Fibroblast of pulmonary artery (primary cell): ENCODE data around the gene CDC40.

Experiments used
- DNase-seq: peaks from one replicate; pipeline ENCODE4 v3.0.0-alpha.2; 2010; ENCODE audit warnings: low read depth
- H3K4me3 ChIP-seq: replicated peaks from 2 replicates; pipeline ENCODE4 v1.5.1; 2011; ENCODE audit warnings: low read depth, mild to moderate bottlenecking, control low read depth, low read length, moderate library complexity
- TF ChIP-seq, protein P1 (sequence below): IDR thresholded peaks from 2 replicates; pipeline ENCODE4 v1.5.1; 2011; ENCODE audit warnings: mild to moderate bottlenecking, control low read depth, low read length, inconsistent platforms; ENCODE audit errors: missing control alignments

The CDC40 gene

DNA sequence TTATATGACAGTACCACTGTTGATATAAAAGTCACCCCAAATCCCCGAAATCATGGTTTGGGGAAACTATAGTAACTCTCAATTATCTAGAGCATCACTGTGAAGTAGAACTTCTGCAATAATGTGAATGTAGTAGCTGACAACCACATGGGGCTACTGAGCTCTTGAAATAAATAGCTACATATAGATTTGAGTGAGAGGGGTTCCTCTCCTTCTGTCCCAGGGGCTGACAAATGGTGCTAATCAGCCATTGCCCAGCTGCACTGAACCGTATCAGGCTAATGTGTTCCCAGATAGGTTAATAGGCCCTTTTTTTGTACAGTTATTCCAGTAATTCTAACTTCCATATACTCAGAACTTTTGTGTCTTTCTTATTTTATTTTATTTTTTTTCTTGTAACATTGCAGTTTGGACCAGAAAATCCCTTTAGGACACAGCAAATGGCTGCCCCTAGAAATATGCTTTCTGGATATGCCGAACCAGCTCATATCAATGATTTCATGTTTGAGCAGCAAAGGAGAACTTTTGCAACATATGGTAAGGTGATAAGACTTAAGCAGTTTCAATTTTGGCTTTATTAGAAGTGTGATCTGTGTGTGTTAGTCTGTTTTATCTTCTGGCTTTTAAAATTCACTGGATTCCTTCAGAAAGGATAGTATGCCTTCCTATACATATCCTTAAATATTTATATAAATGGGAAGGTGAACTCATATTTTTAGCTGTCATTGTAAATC lies 21.1 kb downstream of the CDC40 start:
- no peak overlapping the region for H3K4me3 ChIP-seq
- no peak for DNase-seq
- TF ChIP-seq, protein P1, sequence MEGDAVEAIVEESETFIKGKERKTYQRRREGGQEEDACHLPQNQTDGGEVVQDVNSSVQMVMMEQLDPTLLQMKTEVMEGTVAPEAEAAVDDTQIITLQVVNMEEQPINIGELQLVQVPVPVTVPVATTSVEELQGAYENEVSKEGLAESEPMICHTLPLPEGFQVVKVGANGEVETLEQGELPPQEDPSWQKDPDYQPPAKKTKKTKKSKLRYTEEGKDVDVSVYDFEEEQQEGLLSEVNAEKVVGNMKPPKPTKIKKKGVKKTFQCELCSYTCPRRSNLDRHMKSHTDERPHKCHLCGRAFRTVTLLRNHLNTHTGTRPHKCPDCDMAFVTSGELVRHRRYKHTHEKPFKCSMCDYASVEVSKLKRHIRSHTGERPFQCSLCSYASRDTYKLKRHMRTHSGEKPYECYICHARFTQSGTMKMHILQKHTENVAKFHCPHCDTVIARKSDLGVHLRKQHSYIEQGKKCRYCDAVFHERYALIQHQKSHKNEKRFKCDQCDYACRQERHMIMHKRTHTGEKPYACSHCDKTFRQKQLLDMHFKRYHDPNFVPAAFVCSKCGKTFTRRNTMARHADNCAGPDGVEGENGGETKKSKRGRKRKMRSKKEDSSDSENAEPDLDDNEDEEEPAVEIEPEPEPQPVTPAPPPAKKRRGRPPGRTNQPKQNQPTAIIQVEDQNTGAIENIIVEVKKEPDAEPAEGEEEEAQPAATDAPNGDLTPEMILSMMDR = no peak

DNA sequence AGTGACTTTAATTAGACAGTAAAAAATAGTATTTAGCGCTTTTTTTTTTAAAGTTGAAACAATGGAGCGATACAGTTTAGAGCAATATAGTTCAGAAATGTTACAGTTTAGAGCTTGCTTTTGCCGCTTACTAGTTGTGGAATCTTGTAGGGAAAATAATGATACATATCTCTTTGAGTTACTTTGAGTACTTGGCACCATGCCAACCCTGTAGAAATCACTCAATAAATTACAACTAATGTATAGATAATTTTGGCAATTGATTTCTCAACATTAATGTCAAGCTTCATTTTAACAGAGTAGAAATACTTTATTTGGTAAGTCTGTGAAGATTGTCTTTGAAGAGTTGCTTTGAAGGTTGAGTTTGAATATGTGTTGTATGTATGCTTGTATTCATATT lies 27.4 kb downstream of the CDC40 start:
- H3K4me3 ChIP-seq = no peak overlapping the region
- DNase-seq = no peak
- TF ChIP-seq, protein P1 = no peak

DNA sequence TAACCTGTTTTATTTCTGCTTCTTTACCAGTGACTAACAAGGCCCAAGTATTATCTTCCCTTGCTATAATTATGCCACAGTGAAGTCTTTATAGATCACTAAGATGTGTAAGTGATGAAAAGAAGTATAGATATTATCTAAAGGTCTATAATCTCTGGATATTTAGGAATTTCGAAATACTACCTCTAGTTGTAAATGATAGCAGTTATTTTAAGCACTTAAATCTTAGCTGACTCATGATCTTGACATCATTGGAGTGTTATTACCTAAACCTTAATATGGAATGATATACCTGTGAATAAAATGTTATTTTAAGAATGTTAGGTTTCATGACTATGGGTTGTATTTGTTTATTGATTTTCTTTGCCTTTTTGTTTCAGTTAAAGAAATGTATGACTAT lies 31.5 kb downstream of the CDC40 start:
- no peak overlapping the region for H3K4me3 ChIP-seq
- TF ChIP-seq, protein P1 = no peak
- DNase-seq = no peak

DNA sequence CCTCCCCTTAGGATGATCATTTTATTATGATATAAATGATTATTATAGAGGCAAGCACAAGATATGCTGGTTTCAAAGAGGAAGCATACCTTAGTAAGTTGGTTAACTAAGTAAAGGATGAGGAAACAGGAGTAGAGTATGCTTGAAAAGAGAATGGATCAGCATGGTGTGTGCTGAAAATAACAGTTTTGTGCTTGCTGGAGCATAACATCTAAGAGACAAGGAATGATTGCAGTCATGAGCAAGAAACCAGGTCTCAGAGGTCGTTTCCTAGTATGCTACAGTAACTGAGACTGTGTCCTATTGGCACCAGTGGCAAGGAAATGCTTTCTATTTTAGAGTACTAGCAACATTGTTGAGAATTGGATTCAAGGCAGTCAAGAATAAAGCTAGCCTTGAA lies 34.1 kb downstream of the CDC40 start:
- TF ChIP-seq, protein P1 = no peak
- no peak for DNase-seq
- H3K4me3 ChIP-seq = no peak overlapping the region

DNA sequence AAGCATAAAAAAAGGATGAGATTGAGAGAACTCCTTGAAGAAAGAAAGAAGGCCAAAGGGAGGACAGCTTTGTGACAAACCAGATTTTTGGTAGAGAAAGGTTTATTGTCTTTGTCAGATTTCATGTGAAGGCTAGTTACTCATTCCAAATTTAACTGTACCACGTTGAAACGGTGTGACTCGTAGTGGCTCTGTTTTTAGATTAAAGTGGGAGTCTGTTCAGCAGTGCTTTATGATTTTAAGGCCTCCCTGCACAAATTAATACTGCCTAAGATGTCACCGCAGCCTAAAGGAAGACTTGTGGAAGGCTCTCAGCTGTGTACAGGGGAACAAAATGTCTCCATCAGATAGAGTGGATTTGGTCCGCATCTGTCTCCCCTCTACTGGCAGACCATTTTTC lies 35.9 kb downstream of the CDC40 start:
- H3K4me3 ChIP-seq = no peak overlapping the region
- TF ChIP-seq, protein P1 = no peak
- DNase-seq = no peak

DNA sequence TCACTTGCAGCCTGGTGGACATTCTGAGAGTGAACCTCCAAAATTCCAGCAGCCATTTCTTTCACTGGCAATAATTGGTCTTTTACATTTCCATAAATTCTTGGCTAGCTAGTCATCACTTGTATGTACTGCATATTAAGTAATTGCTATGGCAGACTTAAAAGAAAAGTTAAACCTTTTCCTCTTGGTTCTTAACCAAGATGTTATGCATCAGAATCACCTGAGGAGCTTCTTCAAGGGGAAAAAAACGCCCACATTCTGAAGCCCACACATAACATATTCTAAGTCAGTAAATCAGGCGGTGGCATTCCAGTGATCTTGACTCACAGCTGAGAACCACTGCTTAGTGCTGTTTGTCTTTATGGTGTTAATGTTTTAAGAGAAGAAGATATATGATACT lies 37.0 kb downstream of the CDC40 start:
- TF ChIP-seq, protein P1 = no peak
- no peak overlapping the region for H3K4me3 ChIP-seq
- DNase-seq = no peak

DNA sequence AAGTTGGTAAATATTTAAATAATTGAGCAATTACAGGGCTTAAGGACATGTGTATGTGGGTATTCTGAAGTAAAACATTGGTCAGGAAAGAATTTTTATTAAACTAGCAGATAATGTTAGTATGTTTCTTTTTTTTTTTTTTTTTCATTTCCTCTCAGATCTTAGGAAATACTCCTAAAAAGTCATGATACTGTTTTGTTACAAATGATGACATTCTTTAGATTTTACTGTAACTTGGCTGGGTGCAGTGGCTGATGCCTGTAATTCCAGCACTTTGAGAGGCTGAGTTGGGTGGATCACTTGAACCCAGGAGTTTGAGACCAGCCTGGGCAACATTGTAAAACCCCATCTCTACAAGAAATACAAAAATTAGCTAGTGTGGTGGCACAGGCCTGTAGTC lies 41.5 kb downstream of the CDC40 start:
- peak; percentile 25 for DNase-seq
- TF ChIP-seq, protein P1 = no peak
- H3K4me3 ChIP-seq = no peak overlapping the region
